HepG2 (cell line): Measurements from ENCODE around the gene TRERF1. TPM values are rescaled to one million over a fixed set of nuclear protein-coding genes. Genes with fewer than 3 reads are reported as not detected.

Experiments
- ATAC-seq: fragments of 200-7000 bp; cut with Tn5 transposase; 3 replicates; pipeline ENCODE4 v1.9.1; 2020; ENCODE audit warnings: mild to moderate bottlenecking, moderate library complexity
- BruUV-seq: library from RNA; stranded (reverse); fragments of 400-500 nt; replicated peaks from 2 replicates; lab custom pipeline; 2021; lab: Mats Ljungman, UMichigan
- CTCF ChIA-PET: fragments of 300-600 bp; formaldehyde crosslinking; extraction: SDS; loops from one replicate; lab custom pipeline; 2021; ENCODE audit warnings: low total read pairs, inconsistent platforms, low intra/inter-chr PET ratio; lab: Yijun Ruan, JAX
- POLR2A ChIA-PET: fragments of 350-600 bp; sonication (Branson Sonifier 250); formaldehyde crosslinking; loops from one replicate; lab custom pipeline; 2020; ENCODE audit warnings: antibody characterized with exemption, inconsistent platforms; lab: Yijun Ruan, JAX
- DNase-seq: peaks from one replicate; pipeline ENCODE4 v3.0.0-alpha.2; 2015; ENCODE audit warnings: low spot score
- FAIRE-seq: peaks from 3 replicates; lab custom pipeline; 2011; peaks lifted over from hg19 to GRCh38; lab: Jason Lieb, UNC
- H2AFZ ChIP-seq: one replicate; pipeline ENCODE4 v1.6.1; 2011; ENCODE audit warnings: low read length, inconsistent platforms
- H3K27ac ChIP-seq: fragments of 300-600 bp; 3 replicates; pipeline ENCODE4 v1.8.0; 2011; ENCODE audit warnings: mixed run types, mild to moderate bottlenecking, mixed read lengths, low read length, inconsistent platforms; ENCODE audit not compliant: insufficient read depth; ENCODE audit errors: extremely low read length
- H3K27me3 ChIP-seq, 2 experiments: fragments of 200-600 bp in 1 of 2; 2 replicates in 1 of 2; 3 replicates in 1 of 2; pipeline versions ENCODE4 v1.6.0 to v1.8.0; 2011; ENCODE audit warnings: low read length in 2 of 2, mild to moderate bottlenecking in 2 of 2, moderate library complexity in 2 of 2, inconsistent platforms in 1 of 2; ENCODE audit not compliant: insufficient read depth in 2 of 2, control insufficient read depth in 1 of 2
- H3K36me3 ChIP-seq, 2 experiments: fragments of 200-600 bp in 1 of 2; replicated peaks in 1 of 2; 2 replicates in 1 of 2; 3 replicates in 1 of 2; pipeline versions ENCODE4 v1.5.1 to v1.8.0; 2011; ENCODE audit warnings: low read length in 2 of 2, inconsistent platforms in 1 of 2; ENCODE audit not compliant: insufficient read depth in 2 of 2, control insufficient read depth in 1 of 2
- H3K4me1 ChIP-seq: 2 replicates; pipeline ENCODE4 v1.5.1; 2012; ENCODE audit warnings: low read length, inconsistent platforms; ENCODE audit not compliant: insufficient read depth
- H3K4me2 ChIP-seq: 2 replicates; pipeline ENCODE4 v1.6.0; 2011; ENCODE audit warnings: low read depth, low read length, inconsistent platforms
- H3K4me3 ChIP-seq, 3 experiments: fragments of 200-600 bp in 1 of 3; sonication (generic), shearing (Covaris generic) in 1 of 3; replicated peaks in 1 of 3; 2 replicates each; pipeline ENCODE4 v1.5.1; 2011 to 2016; ENCODE audit warnings: low read length in 3 of 3, inconsistent platforms in 2 of 3, low read depth in 2 of 3, mild to moderate bottlenecking in 2 of 3, control low read depth in 1 of 3, mixed read lengths in 1 of 3; ENCODE audit not compliant: insufficient read depth in 1 of 3
- H3K79me2 ChIP-seq: one replicate; pipeline ENCODE4 v1.6.1; 2011; ENCODE audit warnings: low read length, inconsistent platforms; ENCODE audit not compliant: insufficient read depth
- H3K9ac ChIP-seq: 2 replicates; pipeline ENCODE4 v1.6.0; 2011; ENCODE audit warnings: mild to moderate bottlenecking, low read depth, low read length, inconsistent platforms; ENCODE audit not compliant: insufficient read depth
- H3K9me3 ChIP-seq: 2 replicates; pipeline ENCODE4 v1.5.1; 2012; ENCODE audit warnings: mild to moderate bottlenecking, low read length
- H4K20me1 ChIP-seq: 2 replicates; pipeline ENCODE4 v1.6.0; 2011; ENCODE audit warnings: inconsistent platforms, mild to moderate bottlenecking, low read length, moderate library complexity; ENCODE audit not compliant: insufficient read depth
- ARID4A ChIP-seq: sonication (generic); formaldehyde crosslinking; IDR thresholded peaks from 2 replicates; pipeline ENCODE4 v1.5.0; 2020; ENCODE audit warnings: mild to moderate bottlenecking, missing genetic modification reagents, borderline replicate concordance
- DR1 ChIP-seq: sonication (generic); formaldehyde crosslinking; IDR thresholded peaks from 2 replicates; pipeline ENCODE4 v1.8.0; 2021; ENCODE audit warnings: mild to moderate bottlenecking, missing genetic modification reagents, inconsistent platforms
- GABPB1 ChIP-seq: IDR thresholded peaks from 2 replicates; pipeline ENCODE4 v1.6.1; 2016; ENCODE audit warnings: mild to moderate bottlenecking, missing genetic modification reagents, moderate library complexity, missing compliant biosample characterization
- MED1 ChIP-seq: sonication (generic); formaldehyde crosslinking; IDR thresholded peaks from 2 replicates; pipeline ENCODE4 v1.4.0; 2020; ENCODE audit warnings: missing genetic modification reagents
- RELA ChIP-seq: sonication (generic); formaldehyde crosslinking; IDR thresholded peaks from 2 replicates; pipeline ENCODE4 v1.4.0; 2020; ENCODE audit warnings: missing genetic modification reagents
- WIZ ChIP-seq: sonication (generic); formaldehyde crosslinking; IDR thresholded peaks from 2 replicates; pipeline ENCODE4 v1.5.1; 2020; ENCODE audit warnings: mild to moderate bottlenecking, missing genetic modification reagents
- ZBTB39 ChIP-seq: sonication (generic); formaldehyde crosslinking; IDR thresholded peaks from 2 replicates; pipeline ENCODE4 v1.5.0; 2020; ENCODE audit warnings: missing genetic modification reagents
- ZHX2 ChIP-seq, 2 experiments: sonication (generic) in 1 of 2; formaldehyde crosslinking in 1 of 2; IDR thresholded peaks; 2 replicates each; pipeline versions ENCODE4 v1.6.1 to v1.9.0; 2014 to 2022; ENCODE audit warnings: antibody characterized with exemption in 1 of 2, borderline replicate concordance in 1 of 2, inconsistent platforms in 1 of 2, low read depth in 1 of 2, missing genetic modification reagents in 1 of 2
- ZMYM4 ChIP-seq: sonication (generic); formaldehyde crosslinking; IDR thresholded peaks from 2 replicates; pipeline ENCODE4 v1.8.1; 2023; ENCODE audit warnings: mild to moderate bottlenecking, missing genetic modification reagents
- ZNF564 ChIP-seq: sonication (generic); formaldehyde crosslinking; IDR thresholded peaks from 2 replicates; pipeline ENCODE4 v1.8.1; 2023; ENCODE audit warnings: mild to moderate bottlenecking, missing genetic modification reagents
- ZNF572 ChIP-seq: sonication (generic); formaldehyde crosslinking; IDR thresholded peaks from 2 replicates; pipeline ENCODE4 v1.5.1; 2020; ENCODE audit warnings: mild to moderate bottlenecking, missing genetic modification reagents
- WGBS: methylation state at CpG from one replicate; pipeline ENCODE4 v1.1.6; 2017; ENCODE audit warnings: low lambda C conversion rate; 5-methylcytosine and 5-hydroxymethylcytosine counted together
- in situ Hi-C: cut with HindIII; loops from 2 replicates; pipeline ENCODE4 v1.10.0; 2017; ENCODE audit warnings: low pct_unique_long_range_greater_than_20kb; ENCODE audit not compliant: extremely low pct_ligation_motif_present
- intact Hi-C: fragments of 100-400 bp; cut with micrococcal nuclease; formaldehyde crosslinking; loops from one replicate; pipeline ENCODE4 v1.10.0; 2022; ENCODE audit not compliant: unreplicated experiment
- polyA plus RNA-seq, 8 experiments: library from polyadenylated mRNA; depleted of rRNA in 3 of 8; stranded (reverse) in 7 of 8; unstranded in 1 of 8; fragments of >200 nt; fragmentation: Illumina TruSeq in 4 of 8; extraction: Trizol in 4 of 8; gene quantifications; 2 replicates each; pipeline versions ENCODE4 v1.2.1 to v1.2.3, GENCODE V29; 2011 to 2016; ENCODE audit warnings: low read depth in 4 of 8, missing spikeins in 1 of 8, mixed read lengths in 1 of 8; ENCODE audit not compliant: insufficient read depth in 1 of 8
- total RNA-seq, 5 experiments: library from RNA; depleted of rRNA; stranded (reverse); fragments of >200 nt; fragmentation: Illumina TruSeq; extraction: Trizol; gene quantifications; 2 replicates each; pipeline ENCODE4 v1.2.3, GENCODE V29; 2016; ENCODE audit warnings: low read depth in 1 of 5

Gene TRERF1
- total and polyA plus RNA-seq, 2 of the 13 experiments (the other 11 are each of a cell fraction or from before 2014, with no cell fraction given): 0.02 TPM; not detected in 1

- TF ChIP-seq ARID4A (CRISPR knock-in tag) (no peak), GABPB1 (CRISPR knock-in tag) (no peak), WIZ (CRISPR knock-in tag) (no peak), DR1 (CRISPR knock-in tag) (no peak), MED1 (no peak), RELA (CRISPR knock-in tag) (no peak)
These were observed 116.9 kb downstream of the TRERF1 start (continued) for GRCh38 chr6:42334870-42335269.

- Histone ChIP-seq H3K9me3 (no peaks in the 10 kb centered on the region), H3K36me3 (no peaks in the 10 kb centered on the region), H3K4me1 (no peaks in the 10 kb centered on the region), H3K4me2 (no peak overlapping the region), H4K20me1 (no peaks in the 10 kb centered on the region), H2AFZ (no peak overlapping the region), H3K79me2 (no peaks in the 10 kb centered on the region), H3K27ac (no peak overlapping the region), H3K9ac (no peak overlapping the region), H3K27me3 (peaks cover 0 to 49% of the 10 kb centered on the region in 2 experiments; a peak in 4 of 5 replicates), H3K4me3 (no peak overlapping the region)
- ATAC-seq (no peak), FAIRE-seq (no peak), DNase-seq (no peak)
- WGBS: 3% methylated on average over 6 of the region's 6 CpGs
- CTCF ChIA-PET: no interaction called here
- intact Hi-C loops: no loop called here
- in situ Hi-C loops: no loop called here
- BruUV-seq: no TSS peak
- POLR2A ChIA-PET: no interaction called here
- no peak for TF ChIP-seq ZNF572
- no peak for TF ChIP-seq ZHX2 (IDR thresholded peaks at IDR 0.05; ENCODE audit: low read depth)
- no peak for TF ChIP-seq ZHX2 (CRISPR knock-in tag; IDR thresholded peaks at IDR 0.05; ENCODE audit: borderline replicate concordance)
- TF ChIP-seq ZNF564 (CRISPR knock-in tag): no peak
- TF ChIP-seq ZBTB39 (CRISPR knock-in tag): no peak
- no peak for TF ChIP-seq ZMYM4 (CRISPR knock-in tag)
These were observed 118.1 kb downstream of the TRERF1 start for GRCh38 chr6:42333612-42334011.
